ENCODE data around the gene STAT3.

STAT3 gene

DNA sequence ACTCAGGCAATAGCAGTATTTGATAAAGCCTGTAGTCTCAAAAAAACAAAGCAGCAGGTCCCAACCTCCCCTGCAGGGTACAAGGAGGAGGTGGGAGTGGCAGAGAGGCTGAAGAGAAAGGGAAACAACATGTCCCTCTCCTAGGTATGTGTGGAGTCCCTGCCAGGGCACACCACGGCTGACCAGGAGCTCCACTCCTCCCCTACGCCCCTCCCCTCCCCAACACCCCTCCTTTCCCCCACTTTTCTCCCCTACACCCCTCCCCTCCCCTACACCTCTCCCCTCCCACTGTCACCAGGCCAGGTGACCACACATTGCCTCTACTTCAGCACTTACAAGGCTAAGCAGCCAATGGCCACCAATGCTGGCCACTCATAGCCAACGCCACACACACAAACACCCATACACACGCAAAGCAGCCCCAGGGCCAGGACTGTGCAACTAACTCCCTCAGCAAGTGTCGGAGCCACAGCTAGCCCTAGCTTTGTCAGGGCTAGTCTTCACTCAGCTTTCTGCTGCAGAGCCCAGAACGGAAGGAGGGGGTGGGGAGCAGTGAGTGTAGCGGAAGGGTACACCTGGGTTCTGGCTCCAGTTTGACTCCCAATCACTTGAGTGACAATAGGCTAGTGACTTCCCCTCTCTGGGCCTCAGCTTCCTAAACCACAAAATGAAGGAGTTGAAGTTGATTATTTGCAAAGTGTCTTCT lies 26.6 kb upstream of the STAT3 start:
- Histone ChIP-seq H3K9me3 (ENCODE audit: control insufficient read depth, insufficient read depth, low read length) (no peaks in the 10 kb centered on the region), H3K36me3 (ENCODE audit: insufficient read depth, low read length) (no peaks in the 10 kb centered on the region), H3K9ac (ENCODE audit: low read depth, low read length) (no peak overlapping the region), H3K4me1 (ENCODE audit: insufficient read depth, low read length) (peaks cover 12% of the 10 kb centered on the region)

DNA sequence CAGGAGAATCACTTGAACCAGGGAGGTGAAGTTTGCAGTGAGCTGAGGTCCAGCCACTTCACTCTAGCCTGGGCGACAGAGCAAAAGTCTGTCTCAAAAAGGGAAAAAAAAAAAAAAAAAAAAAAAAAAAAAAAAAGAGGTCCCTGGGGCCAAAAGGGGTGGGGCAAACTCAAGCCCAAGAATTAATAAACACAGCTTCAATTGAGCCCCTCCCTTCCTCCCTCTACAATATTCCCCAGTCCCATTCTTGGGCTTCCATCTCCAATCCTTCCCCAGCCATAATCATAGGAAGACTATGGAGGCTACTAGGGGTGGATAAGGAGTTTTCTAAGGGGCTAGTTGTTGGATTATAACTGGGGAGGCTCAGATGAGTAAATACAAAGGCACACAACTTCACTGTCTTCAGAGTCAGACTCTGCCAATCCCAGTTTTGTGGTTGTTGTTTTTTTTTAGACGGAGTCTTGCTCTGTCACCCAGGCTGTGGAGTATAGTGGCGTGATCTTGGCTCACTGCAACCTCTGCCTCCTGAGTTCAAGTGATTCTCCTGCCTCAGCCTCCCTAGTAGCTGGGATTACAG lies 25.3 kb upstream of the STAT3 start:
- no peaks in the 10 kb centered on the region for H3K36me3 ChIP-seq (ENCODE audit: insufficient read depth, low read length)
- no peak overlapping the region for H3K9ac ChIP-seq (ENCODE audit: low read depth, low read length)
- H3K9me3 ChIP-seq (ENCODE audit: control insufficient read depth, insufficient read depth, low read length) = no peaks in the 10 kb centered on the region
- H3K4me1 ChIP-seq (ENCODE audit: insufficient read depth, low read length) = peaks cover 14% of the 10 kb centered on the region

DNA sequence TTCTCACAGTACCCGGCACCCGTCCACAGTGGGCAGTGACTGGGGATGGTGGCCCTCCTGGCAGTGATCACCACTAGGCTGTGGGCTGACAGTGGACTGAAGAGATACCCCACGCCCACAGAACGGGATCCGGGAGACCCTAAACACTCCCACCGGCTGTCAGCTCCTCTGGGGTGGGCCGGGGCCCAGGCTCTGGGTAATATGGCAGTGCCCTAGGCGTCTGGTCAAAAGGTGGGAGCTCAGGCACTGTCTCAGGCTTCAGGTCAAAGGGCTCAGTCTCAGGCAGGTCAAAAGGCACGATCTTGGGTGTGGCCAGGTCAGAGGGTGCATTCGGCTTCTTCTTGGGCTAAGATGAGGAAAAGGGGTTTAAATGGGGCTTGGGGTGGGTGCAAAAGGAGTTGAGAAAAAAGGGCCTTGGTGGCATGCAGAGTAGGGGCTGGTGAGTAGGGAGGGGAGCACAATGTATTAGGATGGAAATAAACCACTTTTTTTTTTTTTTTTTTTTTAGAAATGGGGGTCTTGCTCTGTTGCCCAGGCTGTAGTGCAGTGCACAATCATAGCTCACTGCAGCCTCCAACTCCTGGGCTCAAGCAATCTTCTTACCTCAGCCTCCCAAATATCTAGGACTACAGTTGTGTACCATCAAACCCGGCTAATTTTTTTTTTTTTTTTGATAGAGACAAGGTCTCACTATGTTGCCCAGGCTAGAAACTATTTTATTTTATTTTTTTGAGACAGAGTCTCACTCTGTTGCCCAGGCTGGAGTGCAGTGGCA lies 23.9 kb upstream of the STAT3 start:
- Histone ChIP-seq H3K4me1 (ENCODE audit: insufficient read depth, low read length) (peaks cover 26% of the 10 kb centered on the region), H3K9ac (ENCODE audit: low read depth, low read length) (no peak overlapping the region), H3K9me3 (ENCODE audit: control insufficient read depth, insufficient read depth, low read length) (no peaks in the 10 kb centered on the region), H3K36me3 (ENCODE audit: insufficient read depth, low read length) (no peaks in the 10 kb centered on the region)

DNA sequence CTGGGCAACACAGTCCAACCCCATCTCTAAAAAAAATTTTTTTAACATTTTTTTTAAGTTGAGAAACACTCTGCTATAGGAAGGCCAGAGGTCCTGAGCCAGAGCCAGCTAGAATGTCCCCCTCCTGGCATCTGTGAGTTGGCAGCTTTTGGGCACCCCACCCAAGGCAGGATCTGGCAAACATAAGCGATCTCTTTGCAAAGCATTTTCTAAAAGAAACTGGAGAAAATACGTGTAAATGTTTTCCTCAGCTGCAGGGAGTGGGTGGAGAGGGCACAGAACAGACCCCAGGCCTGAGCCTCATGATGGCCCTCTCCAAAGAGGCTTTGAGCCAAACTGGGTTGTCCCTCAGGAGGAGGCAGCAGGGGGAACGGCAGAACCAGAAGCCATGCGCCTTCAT lies 23.1 kb upstream of the STAT3 start:
- peaks cover 29% of the 10 kb centered on the region for H3K4me1 ChIP-seq (ENCODE audit: insufficient read depth, low read length)
- no peaks in the 10 kb centered on the region for H3K36me3 ChIP-seq (ENCODE audit: insufficient read depth, low read length)
- no peak overlapping the region for H3K9ac ChIP-seq (ENCODE audit: low read depth, low read length)
- H3K9me3 ChIP-seq (ENCODE audit: control insufficient read depth, insufficient read depth, low read length) = no peaks in the 10 kb centered on the region

DNA sequence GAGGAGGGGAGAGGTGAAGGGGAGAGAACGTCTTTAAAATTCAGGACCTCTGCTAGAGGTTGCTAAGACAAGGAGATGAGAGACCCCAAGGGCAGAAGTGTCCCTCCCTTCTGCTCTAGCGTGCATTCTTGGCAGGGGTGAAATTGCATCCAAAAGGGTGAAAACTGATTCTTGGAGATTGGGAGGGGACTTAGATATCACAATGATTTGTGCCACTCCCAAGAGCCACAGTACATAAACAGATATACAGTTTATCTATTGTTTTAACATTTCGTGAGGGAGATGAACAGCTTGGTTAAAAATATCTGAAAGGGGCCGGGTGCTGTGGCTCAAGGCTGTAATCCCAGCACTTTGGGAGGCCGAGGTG lies 22.1 kb upstream of the STAT3 start:
- H3K9ac ChIP-seq (ENCODE audit: low read depth, low read length) = no peak overlapping the region

DNA sequence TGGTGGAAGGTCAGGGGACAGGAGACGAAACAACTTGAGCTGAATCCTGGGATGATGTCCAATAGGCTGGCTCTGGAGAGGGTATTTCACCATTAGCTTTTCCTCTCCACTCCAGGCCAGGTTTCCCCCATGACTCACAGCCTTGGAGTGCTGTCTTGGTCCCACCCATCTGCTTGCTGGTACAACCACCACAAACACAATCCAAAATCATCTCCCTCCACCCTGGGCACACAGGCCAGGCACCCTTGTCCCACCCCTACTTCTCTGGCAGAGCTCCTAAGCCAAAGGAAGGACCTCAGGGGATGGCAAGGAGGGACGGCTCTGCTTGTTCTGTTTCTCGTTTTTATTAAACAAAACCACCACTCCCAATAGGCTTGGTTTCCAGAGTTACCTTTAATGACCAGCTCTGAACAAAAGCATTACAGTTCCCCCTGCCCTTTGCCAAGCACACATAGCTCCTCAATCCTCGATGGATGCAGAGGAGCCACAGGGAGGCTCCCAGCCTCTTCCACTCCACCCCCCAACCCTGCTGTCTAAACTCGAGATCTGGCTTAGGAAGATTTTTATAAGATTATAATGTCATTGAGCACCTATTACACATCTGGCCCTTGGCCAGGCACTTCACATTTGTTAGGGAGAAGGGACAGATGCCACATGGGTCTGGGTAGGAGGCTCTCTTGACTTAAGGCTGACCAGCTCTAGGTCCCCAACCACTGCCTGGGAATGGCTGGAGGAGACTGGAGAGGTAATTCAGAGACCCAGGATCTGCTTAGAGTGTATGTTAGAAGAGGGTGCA lies 21.5 kb upstream of the STAT3 start:
- Histone ChIP-seq H3K36me3 (ENCODE audit: insufficient read depth, low read length) (no peaks in the 10 kb centered on the region), H3K4me1 (ENCODE audit: insufficient read depth, low read length) (peaks cover 25% of the 10 kb centered on the region), H3K9me3 (ENCODE audit: control insufficient read depth, insufficient read depth, low read length) (no peaks in the 10 kb centered on the region), H3K9ac (ENCODE audit: low read depth, low read length) (no peak overlapping the region)

More for the DNA sequence above, 22.1 kb upstream of the STAT3 start:
- Histone ChIP-seq H3K4me1 (ENCODE audit: insufficient read depth, low read length) (peaks cover 29% of the 10 kb centered on the region), H3K36me3 (ENCODE audit: insufficient read depth, low read length) (no peaks in the 10 kb centered on the region), H3K9me3 (ENCODE audit: control insufficient read depth, insufficient read depth, low read length) (no peaks in the 10 kb centered on the region)

DNA sequence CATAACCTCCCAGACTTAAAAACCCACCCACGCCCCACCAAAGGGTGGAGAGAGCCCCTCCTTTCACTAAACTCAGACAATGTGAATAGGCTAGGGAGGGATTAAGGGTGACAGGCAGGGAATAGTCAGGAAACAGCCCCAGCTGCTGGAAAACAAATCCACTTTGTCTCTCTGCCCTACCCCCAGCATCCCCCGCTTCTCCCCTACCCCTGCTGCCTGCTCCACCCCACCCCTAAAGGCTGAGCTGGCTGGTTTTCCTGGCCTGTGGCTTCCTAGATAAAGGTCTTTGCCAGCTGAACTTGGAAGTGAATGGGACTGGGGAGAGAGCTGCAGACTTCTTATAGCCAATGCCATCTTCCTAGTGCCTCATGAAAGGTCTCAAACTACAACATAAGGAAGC lies 19.8 kb upstream of the STAT3 start:
- H3K9ac ChIP-seq (ENCODE audit: low read depth, low read length) = no peak overlapping the region
- H3K36me3 ChIP-seq (ENCODE audit: insufficient read depth, low read length) = 0 out of 2 replicates have a peak, but pooled peaks cover 3% of the 10 kb centered on the region
- H3K9me3 ChIP-seq (ENCODE audit: control insufficient read depth, insufficient read depth, low read length) = no peaks in the 10 kb centered on the region
- peaks cover 25% of the 10 kb centered on the region for H3K4me1 ChIP-seq (ENCODE audit: insufficient read depth, low read length)

DNA sequence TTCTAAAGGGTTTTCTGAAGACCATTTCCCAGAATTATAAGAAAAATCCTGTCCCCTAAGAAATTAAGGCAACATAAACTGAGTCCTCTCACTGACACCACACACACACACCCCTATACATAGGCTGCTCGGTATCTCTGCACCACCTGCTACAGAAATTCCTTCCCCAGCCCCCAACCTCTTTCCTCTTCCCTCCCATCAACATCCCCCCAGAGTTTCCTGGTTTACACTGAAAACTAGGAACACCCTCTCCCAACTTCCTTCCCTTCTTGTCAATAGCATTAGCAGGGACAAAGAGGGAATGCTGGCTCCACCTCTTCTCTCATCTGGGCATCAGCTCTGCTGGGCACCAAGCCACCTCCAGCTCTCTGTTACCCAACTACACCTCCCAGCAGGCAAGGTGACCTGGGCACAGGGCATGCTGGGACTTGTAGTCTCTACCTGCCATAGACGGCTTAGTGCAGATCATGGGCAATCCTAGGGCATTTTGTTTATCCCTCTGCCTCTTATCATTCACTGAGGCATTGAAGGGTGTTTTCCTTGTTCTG lies 19.1 kb upstream of the STAT3 start:
- H3K9ac ChIP-seq (ENCODE audit: low read depth, low read length) = no peak overlapping the region
- peaks cover 32% of the 10 kb centered on the region for H3K4me1 ChIP-seq (ENCODE audit: insufficient read depth, low read length)
- H3K9me3 ChIP-seq (ENCODE audit: control insufficient read depth, insufficient read depth, low read length) = no peaks in the 10 kb centered on the region
- 0 out of 2 replicates have a peak, but pooled peaks cover 3% of the 10 kb centered on the region for H3K36me3 ChIP-seq (ENCODE audit: insufficient read depth, low read length)

DNA sequence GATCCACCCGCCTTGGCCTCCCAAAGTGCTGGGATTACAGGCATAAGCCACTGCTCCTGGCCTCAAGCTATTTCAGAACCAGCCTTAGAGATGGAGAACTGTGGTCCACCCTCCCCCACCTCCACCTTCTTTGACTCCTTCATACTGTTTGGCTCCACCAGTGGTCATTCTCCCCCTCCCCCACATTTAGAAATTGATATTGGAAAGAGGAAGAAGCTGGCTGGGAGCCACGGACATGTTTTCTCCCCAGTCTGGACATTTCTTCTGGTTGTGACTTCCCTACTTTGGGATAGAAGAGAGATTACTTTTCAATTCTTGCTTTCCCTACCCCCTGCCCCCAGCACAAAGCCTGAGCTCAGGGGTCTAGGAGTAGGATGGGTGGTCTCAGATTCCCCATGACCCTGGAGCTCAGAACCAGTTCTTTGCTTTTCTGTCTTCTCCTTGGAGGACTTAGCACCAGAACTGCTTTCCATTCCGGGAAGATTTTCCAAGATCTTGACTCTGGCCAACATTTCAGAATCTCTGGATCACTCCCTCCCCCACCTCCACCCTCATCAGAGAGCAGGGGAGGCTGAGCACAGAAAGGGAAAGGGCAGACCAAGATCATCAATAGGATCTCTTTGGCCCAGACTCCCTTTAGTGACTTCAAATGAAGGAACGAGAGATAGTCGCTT lies 18.5 kb upstream of the STAT3 start:
- H3K4me1 ChIP-seq (ENCODE audit: insufficient read depth, low read length) = peaks cover 38% of the 10 kb centered on the region
- H3K36me3 ChIP-seq (ENCODE audit: insufficient read depth, low read length) = 0 out of 2 replicates have a peak, but pooled peaks cover 3% of the 10 kb centered on the region
- H3K9ac ChIP-seq (ENCODE audit: low read depth, low read length) = no peak overlapping the region
- H3K9me3 ChIP-seq (ENCODE audit: control insufficient read depth, insufficient read depth, low read length) = no peaks in the 10 kb centered on the region

DNA sequence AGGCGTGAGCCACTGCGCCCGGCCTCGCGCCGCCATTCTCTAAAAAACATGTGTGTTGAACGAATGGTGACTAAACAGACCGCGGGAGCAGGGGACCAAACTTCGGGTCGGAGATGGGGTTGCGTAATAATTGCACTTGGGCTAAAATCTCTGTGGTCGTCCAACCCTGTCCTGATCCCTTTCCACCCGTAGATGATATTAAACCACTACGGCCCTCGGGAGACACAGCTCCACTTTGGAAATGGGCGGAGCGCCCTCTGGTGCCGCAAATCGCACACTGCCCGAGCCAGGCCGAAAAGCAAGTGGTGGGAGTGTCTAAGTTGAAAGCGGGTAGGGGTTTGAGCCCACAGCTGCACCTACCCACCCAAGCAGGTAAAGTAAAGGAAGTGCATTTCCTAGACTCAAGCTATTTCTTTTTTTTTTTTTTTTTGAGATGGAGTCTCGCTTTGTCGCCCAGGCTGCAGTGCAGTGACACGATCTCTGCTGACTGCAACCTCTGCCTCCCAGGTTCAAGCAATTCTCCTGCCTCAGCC lies 17.8 kb upstream of the STAT3 start:
- 0 out of 2 replicates have a peak, but pooled peaks cover 3% of the 10 kb centered on the region for H3K36me3 ChIP-seq (ENCODE audit: insufficient read depth, low read length)
- H3K4me1 ChIP-seq (ENCODE audit: insufficient read depth, low read length) = peaks cover 38% of the 10 kb centered on the region
- no peaks in the 10 kb centered on the region for H3K9me3 ChIP-seq (ENCODE audit: control insufficient read depth, insufficient read depth, low read length)
- no peak overlapping the region for H3K9ac ChIP-seq (ENCODE audit: low read depth, low read length)

DNA sequence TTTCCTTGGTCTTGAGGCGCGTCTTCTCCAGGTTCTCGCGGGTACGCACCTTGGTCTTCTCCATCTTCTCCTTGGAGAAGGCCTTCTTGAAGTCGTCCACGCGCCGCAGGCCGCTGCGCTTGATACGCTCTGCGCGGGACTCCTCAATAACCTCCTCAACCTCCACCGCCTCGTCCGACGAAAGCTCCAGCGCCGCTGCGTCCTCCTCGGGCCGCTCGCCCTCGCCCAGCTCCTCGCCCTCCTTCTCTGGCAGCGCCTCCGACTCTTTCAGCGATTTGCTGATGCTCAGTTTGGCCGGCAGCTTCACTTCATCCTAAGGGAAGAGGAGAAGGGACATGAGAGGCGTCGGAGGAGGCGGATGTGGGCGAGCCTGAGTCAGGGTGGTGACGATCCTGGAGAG lies 16.8 kb upstream of the STAT3 start:
- Histone ChIP-seq H3K9ac (ENCODE audit: low read depth, low read length) (no peak overlapping the region), H3K9me3 (ENCODE audit: control insufficient read depth, insufficient read depth, low read length) (no peaks in the 10 kb centered on the region), H3K36me3 (ENCODE audit: insufficient read depth, low read length) (0 out of 2 replicates have a peak, but pooled peaks cover 3% of the 10 kb centered on the region), H3K4me1 (ENCODE audit: insufficient read depth, low read length) (peaks cover 43% of the 10 kb centered on the region)

DNA sequence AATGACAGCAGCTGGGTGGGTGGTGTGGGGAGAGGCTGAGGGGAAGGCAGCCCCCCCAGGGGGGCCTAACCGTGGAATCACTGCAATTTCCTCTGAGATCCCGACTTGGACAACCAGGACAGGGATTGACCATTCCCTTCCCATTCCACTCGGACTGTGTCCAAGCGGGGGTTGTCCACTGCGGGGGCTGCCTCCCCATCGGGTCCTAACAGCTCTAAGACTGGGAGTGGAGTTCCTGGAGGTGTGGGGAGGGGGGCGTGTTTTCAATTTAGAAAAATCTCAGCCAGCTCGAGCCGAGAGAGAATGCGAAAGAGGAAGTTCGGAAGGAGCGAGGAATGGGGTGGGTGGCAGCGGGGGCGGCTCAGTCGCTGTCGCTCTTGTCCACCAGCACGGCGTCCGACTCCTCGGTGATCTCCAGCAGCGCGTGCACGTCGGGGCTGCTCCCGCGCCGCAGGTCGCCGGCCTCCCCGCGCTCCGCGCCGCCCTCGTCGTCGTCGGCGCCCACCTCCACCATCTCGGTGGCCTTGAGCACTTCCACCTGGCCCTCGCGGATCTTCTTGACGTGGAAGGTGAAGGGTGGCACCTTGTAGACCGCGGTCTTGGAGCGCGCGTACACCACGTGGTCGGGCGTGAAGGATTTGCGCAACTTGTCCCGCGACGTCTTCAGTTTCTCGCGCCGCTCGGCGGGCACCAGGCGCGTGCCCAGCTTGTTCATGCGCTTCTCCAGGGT lies 16.2 kb upstream of the STAT3 start:
- Histone ChIP-seq H3K4me1 (ENCODE audit: insufficient read depth, low read length) (peaks cover 43% of the 10 kb centered on the region), H3K36me3 (ENCODE audit: insufficient read depth, low read length) (0 out of 2 replicates have a peak, but pooled peaks cover 3% of the 10 kb centered on the region), H3K9ac (ENCODE audit: low read depth, low read length) (no peak overlapping the region), H3K9me3 (ENCODE audit: control insufficient read depth, insufficient read depth, low read length) (no peaks in the 10 kb centered on the region)

DNA sequence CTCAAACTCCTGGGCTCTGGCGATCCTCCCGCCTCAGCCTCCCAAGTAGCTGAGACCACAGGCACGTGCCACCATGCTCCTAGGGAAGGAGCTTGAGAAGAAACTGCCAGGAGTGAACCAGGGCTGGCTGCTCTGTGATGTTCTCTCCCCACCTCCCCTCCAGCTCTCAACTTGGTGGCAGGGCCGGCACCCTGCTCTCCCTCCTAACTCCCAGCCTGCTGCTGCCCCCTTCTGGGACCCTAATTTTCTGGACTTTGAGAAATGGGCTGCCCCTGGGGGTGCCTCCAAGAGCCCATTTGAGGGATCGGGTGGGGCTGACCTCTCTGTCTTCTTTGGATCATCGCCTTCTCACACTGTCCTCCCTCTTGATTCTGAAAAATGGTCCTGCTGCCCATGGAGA lies 14.9 kb upstream of the STAT3 start:
- 0 out of 2 replicates have a peak, but pooled peaks cover 3% of the 10 kb centered on the region for H3K36me3 ChIP-seq (ENCODE audit: insufficient read depth, low read length)
- no peak overlapping the region for H3K9ac ChIP-seq (ENCODE audit: low read depth, low read length)
- peaks cover 40% of the 10 kb centered on the region for H3K4me1 ChIP-seq (ENCODE audit: insufficient read depth, low read length)

More for the DNA sequence above, 14.9 kb upstream of the STAT3 start:
- no peaks in the 10 kb centered on the region for H3K9me3 ChIP-seq (ENCODE audit: control insufficient read depth, insufficient read depth, low read length)
